HepG2 (cell line): ENCODE data around the gene ADARB2.

Experiments used
- EP300 ChIP-seq, 3 experiments: sonication (generic) in 1 of 3; formaldehyde crosslinking in 1 of 3; IDR thresholded peaks; 2 replicates each; pipeline versions ENCODE4 v1.5.1 to v1.6.1; 2011 to 2020; ENCODE audit warnings: low read depth in 2 of 3, low read length in 2 of 3, borderline replicate concordance in 1 of 3, improper control_type of control experiment in 1 of 3, mild to moderate bottlenecking in 1 of 3, missing genetic modification reagents in 1 of 3, moderate library complexity in 1 of 3
- FOXJ3 ChIP-seq: sonication (generic); formaldehyde crosslinking; IDR thresholded peaks from 2 replicates; pipeline ENCODE4 v1.4.0; 2020; ENCODE audit warnings: missing genetic modification reagents, mild to moderate bottlenecking, borderline replicate concordance
- JUN ChIP-seq: sonication (generic); formaldehyde crosslinking; IDR thresholded peaks from 2 replicates; pipeline ENCODE4 v1.4.0; 2020; ENCODE audit warnings: mild to moderate bottlenecking, missing genetic modification reagents
- POGZ ChIP-seq: sonication (generic); formaldehyde crosslinking; IDR thresholded peaks from 2 replicates; pipeline ENCODE4 v1.4.0; 2020; ENCODE audit warnings: mild to moderate bottlenecking, missing genetic modification reagents
- PTBP1 ChIP-seq: fragments of 200-400 bp; formaldehyde crosslinking; IDR thresholded peaks from 2 replicates; pipeline ENCODE4 v1.6.1; 2018; ENCODE audit warnings: low read length, low read depth; ENCODE audit not compliant: poor library complexity, severe bottlenecking
- RARA ChIP-seq: IDR thresholded peaks from 2 replicates; pipeline ENCODE4 v1.6.1; 2016; ENCODE audit warnings: missing genetic modification reagents, missing compliant biosample characterization
- ZNF558 ChIP-seq: sonication (generic); formaldehyde crosslinking; IDR thresholded peaks from 2 replicates; pipeline ENCODE4 v1.9.0; 2022; ENCODE audit warnings: mild to moderate bottlenecking, missing genetic modification reagents, borderline replicate concordance
- ZSCAN29 ChIP-seq: sonication (generic); formaldehyde crosslinking; conservative IDR thresholded peaks from 2 replicates; pipeline ENCODE4 v1.4.0; 2020; ENCODE audit warnings: mild to moderate bottlenecking, missing genetic modification reagents
- TF ChIP-seq, protein P1 (sequence below): sonication (generic); formaldehyde crosslinking; IDR thresholded peaks from 2 replicates; pipeline ENCODE4 v1.5.0; 2020; ENCODE audit warnings: mild to moderate bottlenecking, missing genetic modification reagents, moderate library complexity
- TF ChIP-seq, protein P2 (sequence below): sonication (generic); formaldehyde crosslinking; IDR thresholded peaks from 2 replicates; pipeline ENCODE4 v1.4.0; 2020; ENCODE audit warnings: missing genetic modification reagents
- TF ChIP-seq, protein P3 (sequence below): sonication (generic); formaldehyde crosslinking; IDR thresholded peaks from 2 replicates; pipeline ENCODE4 v1.4.0; 2020; ENCODE audit warnings: missing genetic modification reagents, borderline replicate concordance
- TF ChIP-seq, protein P4 (sequence below), 2 experiments: sonication (generic) in 1 of 2; formaldehyde crosslinking in 1 of 2; IDR thresholded peaks; 2 replicates each; pipeline versions ENCODE4 v1.6.1 to v1.9.0; 2014 to 2022; ENCODE audit warnings: antibody characterized with exemption in 1 of 2, borderline replicate concordance in 1 of 2, inconsistent platforms in 1 of 2, low read depth in 1 of 2, missing genetic modification reagents in 1 of 2

GRCh38 chr10:1249142-1249920 is 488.0 kb downstream of the ADARB2 start:
- no peak for TF ChIP-seq RARA (CRISPR knock-in tag)
- TF ChIP-seq, protein P1, sequence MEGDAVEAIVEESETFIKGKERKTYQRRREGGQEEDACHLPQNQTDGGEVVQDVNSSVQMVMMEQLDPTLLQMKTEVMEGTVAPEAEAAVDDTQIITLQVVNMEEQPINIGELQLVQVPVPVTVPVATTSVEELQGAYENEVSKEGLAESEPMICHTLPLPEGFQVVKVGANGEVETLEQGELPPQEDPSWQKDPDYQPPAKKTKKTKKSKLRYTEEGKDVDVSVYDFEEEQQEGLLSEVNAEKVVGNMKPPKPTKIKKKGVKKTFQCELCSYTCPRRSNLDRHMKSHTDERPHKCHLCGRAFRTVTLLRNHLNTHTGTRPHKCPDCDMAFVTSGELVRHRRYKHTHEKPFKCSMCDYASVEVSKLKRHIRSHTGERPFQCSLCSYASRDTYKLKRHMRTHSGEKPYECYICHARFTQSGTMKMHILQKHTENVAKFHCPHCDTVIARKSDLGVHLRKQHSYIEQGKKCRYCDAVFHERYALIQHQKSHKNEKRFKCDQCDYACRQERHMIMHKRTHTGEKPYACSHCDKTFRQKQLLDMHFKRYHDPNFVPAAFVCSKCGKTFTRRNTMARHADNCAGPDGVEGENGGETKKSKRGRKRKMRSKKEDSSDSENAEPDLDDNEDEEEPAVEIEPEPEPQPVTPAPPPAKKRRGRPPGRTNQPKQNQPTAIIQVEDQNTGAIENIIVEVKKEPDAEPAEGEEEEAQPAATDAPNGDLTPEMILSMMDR: no peak
- no peak for TF ChIP-seq PTBP1
- TF ChIP-seq, protein P2, sequence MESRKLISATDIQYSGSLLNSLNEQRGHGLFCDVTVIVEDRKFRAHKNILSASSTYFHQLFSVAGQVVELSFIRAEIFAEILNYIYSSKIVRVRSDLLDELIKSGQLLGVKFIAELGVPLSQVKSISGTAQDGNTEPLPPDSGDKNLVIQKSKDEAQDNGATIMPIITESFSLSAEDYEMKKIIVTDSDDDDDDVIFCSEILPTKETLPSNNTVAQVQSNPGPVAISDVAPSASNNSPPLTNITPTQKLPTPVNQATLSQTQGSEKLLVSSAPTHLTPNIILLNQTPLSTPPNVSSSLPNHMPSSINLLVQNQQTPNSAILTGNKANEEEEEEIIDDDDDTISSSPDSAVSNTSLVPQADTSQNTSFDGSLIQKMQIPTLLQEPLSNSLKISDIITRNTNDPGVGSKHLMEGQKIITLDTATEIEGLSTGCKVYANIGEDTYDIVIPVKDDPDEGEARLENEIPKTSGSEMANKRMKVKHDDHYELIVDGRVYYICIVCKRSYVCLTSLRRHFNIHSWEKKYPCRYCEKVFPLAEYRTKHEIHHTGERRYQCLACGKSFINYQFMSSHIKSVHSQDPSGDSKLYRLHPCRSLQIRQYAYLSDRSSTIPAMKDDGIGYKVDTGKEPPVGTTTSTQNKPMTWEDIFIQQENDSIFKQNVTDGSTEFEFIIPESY (CRISPR knock-in tag): no peak
- no peak for TF ChIP-seq ZSCAN29 (CRISPR knock-in tag)
- TF ChIP-seq, protein P3, sequence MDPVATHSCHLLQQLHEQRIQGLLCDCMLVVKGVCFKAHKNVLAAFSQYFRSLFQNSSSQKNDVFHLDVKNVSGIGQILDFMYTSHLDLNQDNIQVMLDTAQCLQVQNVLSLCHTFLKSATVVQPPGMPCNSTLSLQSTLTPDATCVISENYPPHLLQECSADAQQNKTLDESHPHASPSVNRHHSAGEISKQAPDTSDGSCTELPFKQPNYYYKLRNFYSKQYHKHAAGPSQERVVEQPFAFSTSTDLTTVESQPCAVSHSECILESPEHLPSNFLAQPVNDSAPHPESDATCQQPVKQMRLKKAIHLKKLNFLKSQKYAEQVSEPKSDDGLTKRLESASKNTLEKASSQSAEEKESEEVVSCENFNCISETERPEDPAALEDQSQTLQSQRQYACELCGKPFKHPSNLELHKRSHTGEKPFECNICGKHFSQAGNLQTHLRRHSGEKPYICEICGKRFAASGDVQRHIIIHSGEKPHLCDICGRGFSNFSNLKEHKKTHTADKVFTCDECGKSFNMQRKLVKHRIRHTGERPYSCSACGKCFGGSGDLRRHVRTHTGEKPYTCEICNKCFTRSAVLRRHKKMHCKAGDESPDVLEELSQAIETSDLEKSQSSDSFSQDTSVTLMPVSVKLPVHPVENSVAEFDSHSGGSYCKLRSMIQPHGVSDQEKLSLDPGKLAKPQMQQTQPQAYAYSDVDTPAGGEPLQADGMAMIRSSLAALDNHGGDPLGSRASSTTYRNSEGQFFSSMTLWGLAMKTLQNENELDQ: no peak
- TF ChIP-seq JUN (CRISPR knock-in tag): no peak
- no peak for TF ChIP-seq POGZ (CRISPR knock-in tag)
- TF ChIP-seq, protein P4, sequence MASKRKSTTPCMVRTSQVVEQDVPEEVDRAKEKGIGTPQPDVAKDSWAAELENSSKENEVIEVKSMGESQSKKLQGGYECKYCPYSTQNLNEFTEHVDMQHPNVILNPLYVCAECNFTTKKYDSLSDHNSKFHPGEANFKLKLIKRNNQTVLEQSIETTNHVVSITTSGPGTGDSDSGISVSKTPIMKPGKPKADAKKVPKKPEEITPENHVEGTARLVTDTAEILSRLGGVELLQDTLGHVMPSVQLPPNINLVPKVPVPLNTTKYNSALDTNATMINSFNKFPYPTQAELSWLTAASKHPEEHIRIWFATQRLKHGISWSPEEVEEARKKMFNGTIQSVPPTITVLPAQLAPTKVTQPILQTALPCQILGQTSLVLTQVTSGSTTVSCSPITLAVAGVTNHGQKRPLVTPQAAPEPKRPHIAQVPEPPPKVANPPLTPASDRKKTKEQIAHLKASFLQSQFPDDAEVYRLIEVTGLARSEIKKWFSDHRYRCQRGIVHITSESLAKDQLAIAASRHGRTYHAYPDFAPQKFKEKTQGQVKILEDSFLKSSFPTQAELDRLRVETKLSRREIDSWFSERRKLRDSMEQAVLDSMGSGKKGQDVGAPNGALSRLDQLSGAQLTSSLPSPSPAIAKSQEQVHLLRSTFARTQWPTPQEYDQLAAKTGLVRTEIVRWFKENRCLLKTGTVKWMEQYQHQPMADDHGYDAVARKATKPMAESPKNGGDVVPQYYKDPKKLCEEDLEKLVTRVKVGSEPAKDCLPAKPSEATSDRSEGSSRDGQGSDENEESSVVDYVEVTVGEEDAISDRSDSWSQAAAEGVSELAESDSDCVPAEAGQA (IDR thresholded peaks at IDR 0.05; ENCODE audit: low read depth): no peak
- TF ChIP-seq, protein P4 (CRISPR knock-in tag; IDR thresholded peaks at IDR 0.05; ENCODE audit: borderline replicate concordance): no peak
- TF ChIP-seq EP300 (IDR thresholded peaks at IDR 0.05; ENCODE audit: low read depth in 2 of 2, low read length in 2 of 2): no peak
- no peak for TF ChIP-seq EP300 (CRISPR knock-in tag; IDR thresholded peaks at IDR 0.05; ENCODE audit: borderline replicate concordance)
- no peak for TF ChIP-seq FOXJ3
- no peak for TF ChIP-seq ZNF558 (CRISPR knock-in tag)
